GM23248 (cell line): Measurements from ENCODE around the gene EGLN2. TPM values are rescaled to one million over a fixed set of nuclear protein-coding genes. Genes with fewer than 3 reads are reported as not detected.

Experiments
- DNase-seq: peaks from one replicate; pipeline ENCODE4 v3.0.0-alpha.2; 2015
- H2AFZ ChIP-seq: fragments of 200-600 bp; sonication (generic); 2 replicates; pipeline ENCODE4 v1.6.1; 2016; ENCODE audit warnings: antibody characterized with exemption
- H3F3A ChIP-seq: fragments of 200-600 bp; sonication (generic); 2 replicates; pipeline ENCODE4 v1.6.1; 2016; ENCODE audit warnings: mild to moderate bottlenecking, antibody characterized with exemption, mixed run types; ENCODE audit not compliant: insufficient read depth
- H3K27ac ChIP-seq: fragments of 200-600 bp; sonication (generic); 2 replicates; pipeline ENCODE4 v1.5.1; 2016; ENCODE audit warnings: mild to moderate bottlenecking
- H3K27me3 ChIP-seq: fragments of 200-600 bp; sonication (generic); replicated peaks from 2 replicates; pipeline ENCODE4 v1.6.1; 2016; ENCODE audit warnings: mild to moderate bottlenecking; ENCODE audit not compliant: insufficient read depth
- H3K36me3 ChIP-seq: fragments of 200-600 bp; sonication (generic); 2 replicates; pipeline ENCODE4 v1.6.1; 2016; ENCODE audit warnings: low read depth, mild to moderate bottlenecking
- H3K4me1 ChIP-seq: fragments of 200-600 bp; sonication (generic); 2 replicates; pipeline ENCODE4 v1.6.1; 2016; ENCODE audit warnings: mild to moderate bottlenecking; ENCODE audit not compliant: insufficient read depth
- H3K4me2 ChIP-seq: fragments of 200-600 bp; sonication (generic); one replicate; pipeline ENCODE4 v1.6.1; 2016; ENCODE audit warnings: mild to moderate bottlenecking; ENCODE audit not compliant: unreplicated experiment
- H3K4me3 ChIP-seq: fragments of 200-600 bp; sonication (generic); 2 replicates; pipeline ENCODE4 v1.5.1; 2016; ENCODE audit warnings: mild to moderate bottlenecking
- H3K79me2 ChIP-seq: fragments of 200-600 bp; sonication (generic); 2 replicates; pipeline ENCODE4 v1.6.1; 2016; ENCODE audit warnings: mild to moderate bottlenecking; ENCODE audit not compliant: insufficient read depth
- H3K9ac ChIP-seq: fragments of 200-600 bp; sonication (generic); 2 replicates; pipeline ENCODE4 v1.6.1; 2016; ENCODE audit warnings: mild to moderate bottlenecking
- H3K9me2 ChIP-seq: fragments of 200-600 bp; sonication (generic); 2 replicates; pipeline ENCODE4 v1.6.1; 2016; ENCODE audit warnings: mixed run types, mild to moderate bottlenecking, moderate library complexity; ENCODE audit not compliant: insufficient read depth
- H3K9me3 ChIP-seq: fragments of 200-600 bp; sonication (generic); one replicate; pipeline ENCODE4 v1.6.1; 2017; ENCODE audit warnings: low read depth
- H4K20me1 ChIP-seq: fragments of 200-600 bp; sonication (generic); 2 replicates; pipeline ENCODE4 v1.6.0; 2016; ENCODE audit not compliant: insufficient read depth
- EZH2 ChIP-seq: fragments of 200-600 bp; sonication (generic); IDR thresholded peaks from 2 replicates; pipeline ENCODE4 v1.6.1; 2018; ENCODE audit warnings: antibody characterized with exemption, mild to moderate bottlenecking; ENCODE audit not compliant: insufficient read depth, poor library complexity, severe bottlenecking
- EZH2phosphoT487 ChIP-seq: fragments of 200-600 bp; sonication (generic); IDR thresholded peaks from 2 replicates; pipeline ENCODE4 v1.6.1; 2018; ENCODE audit warnings: antibody characterized with exemption, moderate library complexity, mild to moderate bottlenecking, low read depth; ENCODE audit not compliant: insufficient read depth
- WGBS, 2 experiments: methylation state at CpG; one replicate each; pipeline ENCODE4 v1.1.6; 2015 to 2017; ENCODE audit warnings: low lambda C conversion rate in 2 of 2, low coverage in 1 of 2; ENCODE audit errors: missing lambda C conversion rate in 2 of 2; 5-methylcytosine and 5-hydroxymethylcytosine counted together
- in situ Hi-C: fragments of 300-500 bp; cut with MboI; formaldehyde crosslinking; loops from 2 replicates; pipeline ENCODE4 v1.15.0; 2020
- polyA plus RNA-seq: library from polyadenylated mRNA; unstranded; fragments of >200 nt; fragmentation: Nextera tagmentation; extraction: Ambion mirVana; gene quantifications from 2 replicates; pipeline ENCODE4 v1.2.1, GENCODE V29; 2016
- total RNA-seq: library from RNA; depleted of rRNA; stranded (reverse); fragments of >200 nt; shearing (Covaris generic); gene quantifications from 2 replicates; pipeline ENCODE4 v1.2.3, GENCODE V29; 2014

Gene EGLN2
- total and polyA plus RNA-seq, 2 experiments from 2014 or later = 52.5 to 83.3 TPM

GRCh38 chr19:40797963-40798682 lies 868 bp upstream of the EGLN2 start:
- Histone ChIP-seq H3K4me2 (peak overlapping the region; percentile 73), H3K79me2 (peaks cover 41% of the 10 kb centered on the region), H3F3A (peaks cover 20% of the 10 kb centered on the region), H2AFZ (peak overlapping the region; percentile 86), H3K36me3 (no peaks in the 10 kb centered on the region), H3K4me3 (peak overlapping the region; percentile 92), H3K9me2 (no peaks in the 10 kb centered on the region), H4K20me1 (no peaks in the 10 kb centered on the region), H3K27ac (peak overlapping the region; percentile 88), H3K9me3 (no peaks in the 10 kb centered on the region), H3K9ac (peak overlapping the region; percentile 83), H3K27me3 (no peaks in the 10 kb centered on the region), H3K4me1 (peaks cover 21% of the 10 kb centered on the region)
- peak; percentile 81 for DNase-seq
- in situ Hi-C loops = no loop called here
- TF ChIP-seq EZH2phosphoT487 (no peak), EZH2 (no peak)
- WGBS, 2 experiments = 12 to 14% methylated on average over 28 of the region's 28 CpGs

- Histone ChIP-seq H4K20me1 (0 out of 2 replicates have a peak, but pooled peaks cover 1% of the 10 kb centered on the region), H3K27me3 (no peaks in the 10 kb centered on the region), H3K4me3 (peak overlapping the region; percentile 92), H3K36me3 (no peaks in the 10 kb centered on the region), H3K27ac (peak overlapping the region; percentile 88), H3K4me2 (peak overlapping the region; percentile 89), H3F3A (peaks cover 20% of the 10 kb centered on the region), H3K79me2 (peaks cover 57% of the 10 kb centered on the region), H2AFZ (0 out of 2 replicates have a peak overlapping the region, but pooled peaks have one; percentile 17), H3K9ac (peak overlapping the region; percentile 90), H3K4me1 (peaks cover 27% of the 10 kb centered on the region), H3K9me2 (no peaks in the 10 kb centered on the region), H3K9me3 (no peaks in the 10 kb centered on the region)
- DNase-seq = peak; percentile 62
- TF ChIP-seq EZH2 = no peak
- no peak for TF ChIP-seq EZH2phosphoT487
- WGBS, 2 experiments = 0 to 1% methylated on average over 16 to 40 of the region's 40 CpGs
- in situ Hi-C loops = no loop called here
These were observed 757 bp downstream of the EGLN2 start for GRCh38 chr19:40799558-40800338.

- Histone ChIP-seq H3K4me3 (peak overlapping the region; percentile 92), H3K9me3 (no peaks in the 10 kb centered on the region), H3K4me2 (peak overlapping the region; percentile 89), H3K27me3 (no peaks in the 10 kb centered on the region), H3K79me2 (peaks cover 64% of the 10 kb centered on the region), H3K9me2 (no peaks in the 10 kb centered on the region), H3K4me1 (peaks cover 27% of the 10 kb centered on the region), H3K36me3 (no peaks in the 10 kb centered on the region), H3K9ac (peak overlapping the region; percentile 90), H2AFZ (no peak overlapping the region), H3F3A (peaks cover 23% of the 10 kb centered on the region), H3K27ac (peak overlapping the region; percentile 88), H4K20me1 (0 out of 2 replicates have a peak, but pooled peaks cover 4% of the 10 kb centered on the region)
- in situ Hi-C loops = no loop called here
- no peak for TF ChIP-seq EZH2phosphoT487
- TF ChIP-seq EZH2 = no peak
- DNase-seq = no peak
- WGBS, 2 experiments = 47% methylated on average over 26 to 27 of the region's 27 CpGs
These were observed 1.5 kb downstream of the EGLN2 start for GRCh38 chr19:40800339-40800996.

- Histone ChIP-seq H3K27ac (no peak overlapping the region), H2AFZ (no peak overlapping the region), H3K4me1 (peaks cover 27% of the 10 kb centered on the region), H4K20me1 (0 out of 2 replicates have a peak, but pooled peaks cover 4% of the 10 kb centered on the region), H3K9me2 (no peaks in the 10 kb centered on the region), H3K36me3 (no peaks in the 10 kb centered on the region), H3F3A (peaks cover 27% of the 10 kb centered on the region), H3K4me2 (peak overlapping the region; percentile 51), H3K79me2 (peaks cover 70% of the 10 kb centered on the region), H3K9me3 (no peaks in the 10 kb centered on the region), H3K27me3 (no peaks in the 10 kb centered on the region), H3K9ac (peak overlapping the region; percentile 90), H3K4me3 (peak overlapping the region; percentile 92)
- in situ Hi-C loops = no loop called here
- WGBS, 2 experiments = 81 to 86% methylated on average over 25 to 27 of the region's 27 CpGs
- no peak for DNase-seq
- no peak for TF ChIP-seq EZH2phosphoT487
- TF ChIP-seq EZH2 = no peak
These were observed 2.0 kb downstream of the EGLN2 start for GRCh38 chr19:40800997-40801377.
